Pons (tissue), 1 donor: ENCODE data around the gene SLC19A1.
"Not testable (repeated sequence)": the region's sequence is repeated elsewhere in the genome, so short reads cannot be mapped to it uniquely, and the experiment has no call there.

ENCODE experiments used
- DNase-seq: peaks from one replicate; pipeline ENCODE4 v3.0.0-alpha.2; 2016; ENCODE audit warnings: low spot score

The SLC19A1 gene

GRCh38 chr21:45504516-45505415, 37.5 kb downstream of the SLC19A1 start:
- no peak for DNase-seq

DNA sequence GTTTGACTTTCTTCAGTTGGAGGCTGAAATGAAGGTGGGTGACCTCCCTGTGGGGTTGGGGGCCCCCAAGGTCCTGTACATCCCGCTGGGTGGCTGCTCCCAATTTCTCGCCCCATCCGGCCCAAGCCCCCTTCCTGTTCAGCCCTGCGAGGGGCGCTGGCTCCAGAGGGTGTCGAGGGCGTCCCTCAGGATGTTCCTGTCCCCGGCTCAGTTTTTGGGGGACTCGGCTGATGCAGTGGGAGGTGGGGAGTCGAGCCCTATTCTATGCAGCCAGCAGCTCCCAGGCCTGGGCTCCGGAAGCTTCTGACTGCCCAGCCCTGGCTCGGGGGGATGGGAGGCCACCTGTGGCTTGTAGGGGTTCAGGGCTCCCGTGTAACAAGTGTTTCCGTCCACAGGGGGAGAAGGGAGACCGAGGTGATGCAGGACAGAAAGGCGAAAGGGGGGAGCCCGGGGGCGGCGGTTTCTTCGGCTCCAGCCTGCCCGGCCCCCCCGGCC, 38.2 kb downstream of the SLC19A1 start:
- DNase-seq, result no peak

GRCh38 chr21:45503226-45503625, 39.0 kb downstream of the SLC19A1 start:
- not testable (repeated sequence) for DNase-seq

DNA sequence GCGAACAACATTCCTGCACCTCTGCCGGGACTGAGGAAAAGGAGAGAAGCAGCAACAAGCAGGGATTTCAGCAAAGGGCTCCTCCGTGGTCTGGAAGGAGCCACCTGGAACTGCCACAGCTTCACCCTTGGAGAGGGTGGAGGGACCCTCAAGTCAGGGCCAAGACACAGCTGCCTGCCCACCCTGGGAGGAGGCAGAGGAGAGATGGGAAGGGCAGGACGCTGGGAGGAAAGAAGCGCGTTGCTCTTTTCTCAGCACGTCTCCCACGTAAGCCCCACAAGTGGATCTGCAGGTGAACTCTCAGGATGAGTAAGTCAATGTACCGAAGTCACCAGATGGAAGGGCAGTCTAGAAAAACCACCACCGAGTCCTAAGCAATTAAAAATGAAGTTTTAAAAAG, 39.6 kb downstream of the SLC19A1 start:
- no peak for DNase-seq

- no peak for DNase-seq
Observed at GRCh38 chr21:45502006-45502345, 40.3 kb downstream of the SLC19A1 start.

DNA sequence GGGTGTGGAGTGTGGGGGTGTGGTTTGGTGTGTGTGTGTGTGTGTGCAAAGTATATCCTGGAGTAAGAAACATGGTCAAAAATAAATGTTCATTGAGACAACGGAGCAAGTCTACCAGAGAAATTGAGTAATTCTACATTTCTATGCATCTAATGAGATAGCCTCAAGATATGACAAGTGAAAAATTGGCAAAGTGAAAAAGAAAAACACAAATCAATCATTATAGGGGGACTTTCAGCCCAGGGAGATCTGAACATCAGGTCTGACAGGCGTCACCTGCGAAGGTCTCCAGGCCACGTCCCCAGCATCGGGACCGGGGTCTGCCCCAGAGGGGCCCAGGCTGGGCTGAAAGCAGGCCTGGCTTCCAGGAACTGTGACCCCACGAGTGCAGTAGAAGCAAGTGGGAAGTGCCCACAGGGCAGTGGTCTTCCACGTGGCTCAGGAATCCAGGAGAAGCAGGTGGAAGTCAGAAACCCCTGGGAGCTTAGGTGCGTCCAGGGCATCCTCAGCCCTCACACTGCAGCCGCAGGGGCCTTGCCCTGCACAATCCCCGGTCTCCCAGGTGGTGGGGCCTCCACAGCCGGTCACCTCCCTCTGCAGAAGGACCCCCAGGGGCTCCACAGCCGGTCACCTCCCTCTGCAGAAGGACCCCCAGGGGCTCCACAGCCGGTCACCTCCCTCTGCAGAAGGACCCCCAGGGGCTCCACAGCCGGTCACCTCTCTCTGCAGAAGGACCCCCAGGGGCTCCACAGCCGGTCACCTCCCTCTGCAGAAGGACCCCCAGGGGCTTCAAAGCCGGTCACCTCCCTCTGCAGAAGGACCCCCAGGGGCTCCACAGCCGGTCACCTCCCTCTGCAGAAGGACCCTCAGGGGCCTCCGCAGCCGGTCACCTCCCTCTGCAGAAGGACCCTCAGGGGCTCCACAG, 40.9 kb downstream of the SLC19A1 start:
- DNase-seq, result not testable (repeated sequence)

GRCh38 chr21:45499970-45500577, 42.2 kb downstream of the SLC19A1 start:
- DNase-seq, result no peak

DNA sequence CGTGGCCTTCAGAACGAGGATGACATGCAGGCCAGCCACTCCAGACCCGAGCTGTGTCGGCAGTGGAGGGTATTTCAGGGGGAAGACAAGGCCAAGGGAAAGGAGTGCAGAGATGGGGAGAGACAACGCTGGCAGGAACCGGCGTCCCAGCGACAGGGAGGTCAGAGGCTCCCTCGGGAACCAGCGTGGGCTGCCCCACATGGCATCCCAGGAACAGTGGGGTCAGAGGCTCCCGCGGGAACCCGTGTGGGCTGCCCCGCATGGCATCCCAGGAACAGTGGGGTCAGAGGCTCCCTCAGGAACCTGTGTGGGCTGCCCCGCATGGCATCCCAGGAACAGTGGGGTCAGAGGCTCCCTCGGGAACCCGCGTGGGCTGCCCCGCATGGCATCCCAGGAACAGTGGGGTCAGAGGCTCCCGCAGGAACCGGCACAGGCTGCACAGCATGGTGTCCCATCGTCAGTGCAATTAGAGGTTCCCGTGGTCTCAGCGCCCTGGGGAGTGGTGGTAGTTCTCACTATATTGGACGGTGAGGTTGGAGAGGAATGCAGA, 43.0 kb downstream of the SLC19A1 start:
- DNase-seq, result no peak

GRCh38 chr21:45498646-45499000, 43.6 kb downstream of the SLC19A1 start:
- DNase-seq, result no peak

DNA sequence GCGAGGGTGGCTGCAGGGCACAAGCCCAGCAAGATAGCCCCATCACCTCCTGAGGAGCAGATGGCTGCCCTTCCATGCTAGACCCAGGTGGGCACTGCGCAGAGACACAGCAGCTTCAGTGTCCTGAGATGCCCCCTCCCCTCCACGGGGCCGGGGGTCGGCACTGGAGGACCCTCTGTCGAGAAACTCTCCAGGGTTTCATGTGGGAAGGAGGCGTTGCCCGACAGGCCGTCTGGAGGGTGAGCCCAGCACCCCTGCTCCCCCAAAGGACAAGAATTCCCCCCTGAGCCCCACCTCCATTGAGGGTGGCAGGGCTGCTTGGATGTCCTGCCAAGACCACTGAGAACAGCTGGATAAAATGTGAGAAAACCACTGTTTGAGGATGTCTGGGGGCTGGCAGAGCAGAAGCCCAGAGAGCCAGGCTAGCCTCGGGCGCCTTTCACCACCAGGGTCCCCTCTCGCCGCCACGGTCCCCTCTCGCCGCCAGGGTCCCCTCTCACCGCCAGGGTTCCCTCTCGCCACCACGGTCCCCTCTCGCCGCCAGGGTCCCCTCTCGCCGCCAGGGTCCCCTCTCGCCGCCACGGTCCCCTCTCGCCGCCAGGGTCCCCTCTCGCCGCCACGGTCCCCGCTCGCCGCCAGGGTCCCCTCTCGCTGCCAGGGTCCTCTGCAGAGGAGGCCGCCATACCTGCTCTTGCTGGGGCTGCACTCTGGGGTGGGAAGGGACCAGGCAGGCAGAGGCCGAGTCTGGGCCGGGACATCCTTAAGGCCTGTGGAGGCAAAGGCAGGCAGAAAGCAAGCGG, 44.2 kb downstream of the SLC19A1 start:
- no peak for DNase-seq

- no peak for DNase-seq
Observed at GRCh38 chr21:45496968-45497845, 45.0 kb downstream of the SLC19A1 start.

GRCh38 chr21:45496151-45496967, 45.9 kb downstream of the SLC19A1 start:
- no peak for DNase-seq

DNA sequence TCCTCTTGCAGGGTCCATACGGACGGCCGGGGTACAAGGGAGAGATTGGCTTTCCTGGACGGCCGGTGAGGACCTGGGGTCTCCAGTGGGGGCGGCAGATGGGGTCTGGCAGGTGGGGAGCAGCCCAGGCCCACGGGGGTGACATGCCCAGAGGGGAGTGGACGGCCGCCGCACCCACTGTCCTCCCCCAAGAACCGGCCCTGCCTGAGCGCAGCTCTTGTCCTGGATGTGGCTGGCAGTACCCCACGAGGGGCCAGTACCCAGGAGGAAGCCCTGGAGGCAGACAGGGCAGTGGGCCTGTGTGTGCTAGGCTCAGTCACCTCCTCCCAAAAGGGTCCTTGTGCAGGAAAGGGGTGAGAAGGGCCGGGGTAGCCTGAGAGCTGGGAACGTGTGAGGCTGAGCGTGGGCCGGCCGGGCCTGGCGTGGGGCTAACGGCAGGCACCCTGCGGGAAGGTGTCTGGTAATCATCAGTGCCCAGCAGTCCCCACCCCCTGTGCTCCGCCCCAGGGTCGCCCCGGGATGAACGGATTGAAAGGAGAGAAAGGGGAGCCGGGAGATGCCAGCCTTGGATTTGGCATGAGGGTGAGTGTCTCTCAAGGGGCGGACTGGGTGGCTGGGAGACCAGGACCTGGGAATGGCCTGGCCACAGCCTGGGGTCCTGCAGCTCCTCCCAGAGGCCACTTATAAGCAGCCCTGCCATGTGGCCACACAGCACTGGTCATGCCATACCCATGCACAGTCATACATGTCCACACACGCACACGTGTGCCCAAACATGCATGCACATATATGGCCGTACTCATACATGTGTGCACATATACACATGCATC, 47.2 kb downstream of the SLC19A1 start:
- DNase-seq, result no peak

GRCh38 chr21:45494135-45494850, 47.9 kb downstream of the SLC19A1 start:
- no peak for DNase-seq

DNA sequence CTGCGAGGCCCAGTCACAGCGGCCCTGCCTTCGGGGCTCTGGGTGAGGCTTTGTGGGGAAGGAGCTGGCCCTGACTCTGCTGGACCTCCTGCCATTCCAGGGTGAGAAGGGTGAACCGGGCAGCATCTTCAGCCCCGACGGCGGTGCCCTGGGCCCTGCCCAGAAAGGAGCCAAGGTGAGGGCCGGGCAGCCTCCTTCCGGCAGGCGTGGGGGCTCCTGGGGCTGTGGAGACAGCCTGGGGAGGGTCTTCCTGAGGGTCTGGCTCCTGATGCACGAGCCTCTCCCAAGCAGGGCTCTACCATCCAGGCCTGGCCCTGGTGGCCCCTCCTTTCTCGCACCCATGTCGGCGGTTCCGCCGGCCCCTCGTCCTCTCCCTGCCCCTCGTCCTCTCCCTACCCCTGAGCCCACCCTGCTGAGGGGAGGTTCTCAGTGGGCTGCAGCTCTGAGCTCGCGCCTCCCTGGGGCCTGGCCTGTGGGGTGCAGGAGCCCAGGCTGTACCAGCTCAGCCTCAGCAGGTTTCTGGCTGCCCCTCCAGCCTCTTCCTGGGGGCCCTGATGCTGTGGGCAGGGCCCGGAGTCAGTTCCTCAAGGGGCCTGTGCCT, 48.7 kb downstream of the SLC19A1 start:
- DNase-seq, result no peak

- DNase-seq, result no peak
Observed at GRCh38 chr21:45492765-45493164, 49.5 kb downstream of the SLC19A1 start.

DNA sequence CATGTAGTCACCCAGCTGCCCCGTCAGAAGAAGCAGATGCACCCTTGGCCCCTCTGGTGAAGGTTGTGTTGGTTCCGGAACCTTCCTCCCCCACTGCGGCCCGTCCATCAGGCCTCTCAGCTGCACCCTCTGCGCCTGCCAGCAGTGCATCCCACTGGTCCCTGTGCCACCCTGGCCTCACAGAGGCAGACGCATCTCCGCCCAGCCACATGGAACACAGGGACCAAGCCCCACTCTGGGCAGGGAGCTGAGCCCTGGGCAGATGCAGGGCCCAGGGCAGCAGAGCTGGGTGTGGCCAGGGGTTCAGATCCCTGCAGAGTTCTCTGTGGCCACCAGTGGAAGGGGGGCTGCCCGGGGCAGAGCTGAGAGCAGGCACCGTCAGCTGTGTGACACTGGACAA, 50.6 kb downstream of the SLC19A1 start:
- DNase-seq, result no peak
